Effector CD8-positive, alpha-beta T cell (primary cell): ENCODE measurements around the gene DPP7.
A peak's percentile ranks its signal among the peaks of the same experiment; 100 is the strongest.
"Not testable (repeated sequence)": the region's sequence is repeated elsewhere in the genome, so short reads cannot be mapped to it uniquely, and the experiment has no call there.

Experiments
- DNase-seq: peaks from one replicate; lab custom pipeline; 2025; lab: John Stamatoyannopoulos, UW

The DPP7 gene

DNA sequence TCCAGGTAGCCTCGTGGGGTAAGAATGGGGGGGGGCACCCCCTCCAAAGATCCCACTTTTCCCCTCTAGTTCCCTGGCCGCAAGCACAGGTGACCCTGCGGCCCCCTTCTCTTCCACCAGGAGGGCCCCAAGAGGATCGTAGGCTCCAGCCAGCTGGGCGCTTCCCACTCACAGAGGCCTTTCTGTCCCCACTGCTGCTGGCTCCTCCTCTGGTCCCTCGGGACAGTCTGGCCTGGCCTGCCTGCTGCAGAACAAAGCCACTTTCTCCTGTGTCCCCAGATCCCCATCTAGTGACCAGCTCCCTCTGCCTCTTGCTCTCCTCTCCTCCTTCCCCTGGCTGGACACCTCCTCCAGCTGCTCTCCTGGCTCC is 43.6 kb downstream of the DPP7 start:
- DNase-seq = no peak

DNA sequence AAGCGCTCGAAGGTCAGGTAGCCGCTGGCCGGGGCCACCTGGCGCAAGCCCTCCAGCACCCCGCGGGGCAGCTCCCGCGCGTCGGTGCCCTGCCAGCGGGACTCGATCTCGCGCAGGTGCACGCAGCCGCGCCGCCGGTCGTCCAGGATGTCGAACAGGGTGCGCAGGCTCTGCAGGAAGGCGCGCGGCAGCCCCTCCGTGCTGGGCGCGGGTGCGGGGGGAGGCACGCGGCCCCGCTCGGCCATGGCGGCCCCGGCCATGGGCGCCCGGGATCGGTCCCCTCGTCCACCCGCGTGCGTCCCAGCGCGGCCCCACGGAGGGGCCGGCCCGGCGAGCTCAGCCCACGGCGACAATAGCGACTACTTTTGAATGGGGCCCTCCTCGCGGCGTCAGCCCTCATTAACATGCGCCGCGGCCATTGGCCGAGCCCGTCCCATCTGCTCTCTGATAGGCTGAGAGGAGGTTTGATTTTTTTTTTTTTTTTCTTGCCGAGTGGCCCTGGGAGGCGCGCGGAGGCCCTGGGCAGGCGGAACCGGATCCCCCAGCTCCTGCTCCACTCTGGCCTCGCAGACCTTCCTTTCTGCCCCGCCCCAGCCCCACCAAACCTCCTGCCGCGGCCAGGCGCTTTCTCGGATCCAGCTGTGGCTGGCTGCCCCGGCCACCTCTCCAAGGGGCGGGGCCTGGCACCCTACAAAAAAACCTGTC is 44.2 kb downstream of the DPP7 start, which contains the start of gene SAPCD2:
TSS of gene SAPCD2 (minus strand) at position 357 of the 705 bp plus-strand sequence. CDS start at position 260, 97 bp downstream.
- DNase-seq = peak; percentile 76

DNA sequence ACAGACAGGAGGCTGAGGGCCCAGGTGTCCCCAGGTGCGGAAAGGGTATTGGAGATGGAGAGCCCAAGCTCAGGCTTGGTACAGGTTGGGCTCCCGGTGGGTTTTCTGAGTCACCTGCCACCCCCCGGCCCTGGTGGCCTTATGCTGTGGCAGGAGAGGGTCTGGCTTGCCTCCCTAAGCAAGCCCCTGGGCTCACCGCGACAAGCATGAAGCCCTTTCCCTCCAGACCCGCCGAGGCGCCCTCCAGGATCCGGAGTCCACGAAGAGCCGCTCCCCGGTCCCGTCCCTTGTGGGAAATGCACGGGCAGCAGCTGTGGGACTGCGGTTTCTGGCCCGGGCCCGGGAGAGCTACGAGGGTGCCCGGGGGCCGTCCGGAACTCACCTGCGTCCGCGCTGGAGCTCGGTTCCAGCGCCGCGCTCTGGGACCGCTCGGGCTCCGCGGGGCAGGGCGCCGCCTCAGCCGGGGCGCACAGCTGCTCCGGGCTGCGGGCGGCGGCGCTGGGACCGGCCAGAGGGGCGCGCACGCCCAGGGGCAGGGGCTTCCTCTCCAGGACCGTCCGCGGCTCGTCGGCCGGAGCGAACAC is 44.9 kb downstream of the DPP7 start:
- no peak for DNase-seq

DNA sequence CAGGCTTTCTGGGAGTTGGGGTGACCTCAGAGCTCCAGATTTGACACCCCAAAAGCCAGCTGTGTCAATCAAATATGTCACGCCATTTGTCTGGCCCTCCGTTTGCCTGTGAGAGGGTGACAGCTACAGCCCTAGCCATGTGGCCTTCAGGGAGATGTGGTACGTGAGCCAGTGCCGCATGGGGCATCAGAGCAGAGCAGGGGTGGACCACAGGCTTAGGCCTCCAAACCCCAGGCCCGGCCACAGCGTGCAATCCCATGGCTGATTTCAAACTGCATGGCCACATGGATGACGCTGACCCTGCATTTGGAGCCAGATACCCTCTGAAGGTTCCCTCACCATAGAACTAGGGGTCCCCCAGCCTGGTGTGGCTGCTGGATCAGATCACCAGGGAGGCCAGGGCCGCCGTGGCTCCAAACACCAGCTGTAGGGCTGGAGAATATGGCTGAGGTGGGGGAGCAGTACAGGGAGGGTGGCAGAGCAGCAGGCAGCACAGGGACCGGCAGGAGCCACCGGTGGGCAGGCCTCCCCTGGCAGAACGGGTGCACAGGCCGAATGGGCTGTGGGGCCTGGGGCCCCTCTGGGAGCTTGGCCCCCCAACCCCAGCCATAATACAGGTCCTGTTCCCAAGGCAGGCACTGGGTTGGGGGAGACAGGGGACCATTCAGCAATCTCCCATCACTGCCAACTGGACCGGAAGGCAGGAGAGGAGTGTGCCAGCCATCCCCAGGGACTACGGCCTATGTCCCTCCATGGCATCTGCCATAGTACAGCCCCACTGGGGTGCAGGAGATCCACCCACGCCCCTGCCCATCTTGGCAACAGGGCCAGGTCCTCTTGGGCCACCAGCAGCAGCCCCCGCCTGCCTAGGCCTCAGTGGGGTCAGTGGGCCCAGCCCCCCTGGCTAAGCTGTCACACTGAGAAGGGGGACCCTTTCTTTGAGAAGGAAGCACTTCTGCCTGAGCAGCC is 45.7 kb downstream of the DPP7 start:
- no peak for DNase-seq

DNA sequence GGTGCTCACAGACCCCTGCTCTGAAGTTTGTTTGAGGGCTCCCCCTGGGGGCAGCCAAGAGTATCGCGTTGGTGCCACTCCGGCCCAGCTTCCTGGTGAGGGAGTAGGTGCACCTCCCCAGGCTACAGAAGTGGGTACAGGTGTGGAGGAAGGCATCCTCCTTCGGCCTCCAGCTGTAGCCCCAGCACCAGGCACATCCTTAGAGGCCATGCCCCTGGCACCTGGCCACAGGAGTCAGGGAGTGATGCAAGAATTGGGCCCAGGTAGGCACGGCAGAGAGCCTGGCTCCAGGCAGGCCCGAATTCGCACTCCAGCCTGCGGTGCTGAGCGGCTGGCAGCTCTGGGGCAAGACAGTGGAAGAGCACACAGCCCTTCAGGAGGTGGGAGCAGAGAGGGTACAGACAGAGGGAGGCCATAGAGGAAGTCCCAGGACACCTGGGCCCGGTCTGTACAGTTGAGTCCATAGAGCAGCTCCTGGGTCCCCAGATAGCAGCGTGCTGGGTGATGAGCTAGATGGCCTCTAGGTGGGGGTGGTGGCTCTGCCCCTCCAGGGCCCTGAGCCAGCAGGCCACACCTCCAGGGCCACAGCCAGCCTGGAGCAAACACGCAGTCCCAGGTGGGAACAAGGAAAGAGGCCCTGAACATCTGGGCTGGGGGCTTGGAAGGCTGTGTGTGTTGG is 46.5 kb downstream of the DPP7 start:
- peak; percentile 76 for DNase-seq

DNA sequence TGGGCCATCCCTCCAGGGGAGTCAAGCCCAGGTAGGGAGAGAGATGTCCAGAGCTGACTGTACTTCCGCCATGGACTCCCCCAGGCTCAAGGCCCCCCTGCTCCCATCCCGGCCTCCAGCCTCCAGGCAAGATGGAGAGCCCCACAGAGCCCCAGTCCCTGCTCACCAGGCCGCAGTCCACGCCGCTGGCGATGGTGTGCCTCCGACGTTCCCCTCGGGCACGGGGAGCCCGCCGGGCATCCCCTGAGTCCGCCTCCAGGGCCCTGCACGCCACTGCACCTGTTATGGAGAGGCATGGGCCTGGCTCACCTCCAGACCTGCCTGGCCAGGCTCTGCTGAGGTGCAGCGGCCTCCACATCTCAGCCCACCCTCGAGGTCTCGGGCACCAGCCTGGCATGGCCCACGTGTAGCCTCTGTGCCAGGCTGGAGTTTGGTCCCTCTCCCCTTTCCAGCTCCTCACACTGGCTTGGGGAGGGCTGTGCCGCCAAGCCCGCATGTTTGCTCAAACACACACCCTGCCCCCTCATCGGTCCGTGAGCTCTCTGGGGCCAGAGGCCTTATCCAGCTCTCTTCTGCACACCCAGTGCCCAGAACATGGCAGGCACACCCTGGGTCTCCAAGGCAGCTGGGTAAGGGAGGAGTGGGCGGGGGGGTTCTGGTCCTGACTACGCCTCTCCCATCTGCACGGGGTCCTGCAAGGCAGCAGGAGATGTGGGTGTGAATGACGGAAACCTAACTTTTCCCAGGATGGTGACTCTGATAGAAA is 48.3 kb downstream of the DPP7 start:
- no peak for DNase-seq

DNA sequence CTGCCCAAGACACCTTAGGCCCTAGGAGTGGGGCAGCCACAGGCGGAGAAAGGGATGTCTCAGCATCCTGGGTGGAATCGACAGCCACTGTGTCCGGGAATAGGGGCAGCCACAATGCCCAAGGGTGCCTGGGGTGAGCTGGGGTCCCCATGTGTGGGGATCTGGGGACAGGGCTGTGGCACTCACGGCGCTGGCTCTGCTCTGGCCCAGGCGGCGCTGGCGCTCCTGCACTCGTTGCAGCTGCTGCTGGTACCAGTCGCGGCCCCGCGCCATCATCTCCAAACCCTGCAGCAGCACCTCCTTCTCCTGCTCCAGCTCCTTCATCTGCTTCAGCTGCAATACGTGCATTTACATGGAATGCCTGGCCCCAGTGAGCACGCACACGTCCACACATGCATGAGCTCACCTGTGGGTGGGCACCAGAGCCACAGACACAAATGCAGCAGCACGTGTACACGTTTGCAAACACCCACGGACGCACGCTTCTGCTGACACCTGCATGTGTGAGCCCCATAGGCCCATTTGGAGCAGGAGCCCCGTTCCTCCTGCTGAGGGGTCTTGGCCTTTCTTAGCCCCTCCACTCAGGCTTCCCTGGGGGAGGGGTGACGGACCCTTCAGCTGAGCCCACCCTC is 49.1 kb downstream of the DPP7 start:
- DNase-seq = no peak

DNA sequence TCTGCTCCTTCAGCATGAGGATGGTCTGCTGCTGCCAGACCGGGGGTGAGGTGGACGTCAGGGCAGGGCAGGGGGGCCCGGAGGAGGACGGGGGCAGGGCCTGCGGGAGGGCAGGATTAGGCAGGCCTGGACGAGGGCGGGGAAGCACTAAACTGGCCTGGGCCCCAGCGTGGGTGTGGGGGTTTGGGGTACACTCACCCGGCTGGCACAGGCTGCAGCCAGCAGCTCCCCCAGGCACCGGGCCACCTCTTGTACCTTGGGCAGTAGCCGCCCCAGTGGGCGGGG is 49.7 kb downstream of the DPP7 start:
- DNase-seq = no peak

DNA sequence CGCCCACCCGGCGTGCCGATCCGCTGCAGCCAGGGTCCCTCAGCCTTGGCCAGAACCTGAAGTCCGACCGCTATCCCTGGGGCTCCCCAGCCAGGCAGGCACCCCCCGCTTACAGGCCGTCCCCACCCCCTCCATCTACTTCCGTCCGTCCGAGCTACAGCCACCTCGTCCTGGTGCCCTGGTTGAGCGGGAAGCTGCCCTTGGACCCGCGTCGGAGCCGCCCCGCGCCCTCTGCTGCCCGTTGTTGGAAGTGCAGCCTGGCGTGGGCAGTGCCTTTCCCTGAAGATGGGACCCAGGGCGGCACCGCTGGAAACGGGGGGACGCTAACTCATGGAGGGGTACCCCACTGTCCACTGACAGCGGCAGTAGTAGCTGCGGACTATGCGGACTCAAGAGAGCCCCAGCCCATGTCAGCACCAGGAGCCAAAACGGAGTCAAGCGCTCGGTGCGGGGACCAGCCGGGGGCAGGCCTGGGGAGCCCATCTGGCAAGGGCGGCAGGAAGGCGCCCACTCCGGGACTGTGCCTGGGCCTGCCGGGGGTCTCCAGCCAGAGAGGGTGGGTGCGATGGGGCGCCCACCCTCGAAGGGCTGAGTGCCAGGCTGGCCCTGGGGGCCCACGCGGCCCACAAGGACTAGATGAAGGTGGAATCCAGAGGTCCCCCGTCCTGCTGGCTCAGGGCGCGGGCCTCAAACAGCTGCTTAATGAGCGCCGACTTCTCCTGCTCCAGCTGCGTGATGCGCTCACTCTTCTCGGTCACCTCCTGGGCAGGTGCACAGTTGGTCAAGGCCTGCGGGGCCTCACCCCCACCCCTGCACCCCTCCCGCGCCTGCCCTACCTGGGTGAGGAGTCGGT is 50.3 kb downstream of the DPP7 start:
- peak; percentile 32 for DNase-seq

DNA sequence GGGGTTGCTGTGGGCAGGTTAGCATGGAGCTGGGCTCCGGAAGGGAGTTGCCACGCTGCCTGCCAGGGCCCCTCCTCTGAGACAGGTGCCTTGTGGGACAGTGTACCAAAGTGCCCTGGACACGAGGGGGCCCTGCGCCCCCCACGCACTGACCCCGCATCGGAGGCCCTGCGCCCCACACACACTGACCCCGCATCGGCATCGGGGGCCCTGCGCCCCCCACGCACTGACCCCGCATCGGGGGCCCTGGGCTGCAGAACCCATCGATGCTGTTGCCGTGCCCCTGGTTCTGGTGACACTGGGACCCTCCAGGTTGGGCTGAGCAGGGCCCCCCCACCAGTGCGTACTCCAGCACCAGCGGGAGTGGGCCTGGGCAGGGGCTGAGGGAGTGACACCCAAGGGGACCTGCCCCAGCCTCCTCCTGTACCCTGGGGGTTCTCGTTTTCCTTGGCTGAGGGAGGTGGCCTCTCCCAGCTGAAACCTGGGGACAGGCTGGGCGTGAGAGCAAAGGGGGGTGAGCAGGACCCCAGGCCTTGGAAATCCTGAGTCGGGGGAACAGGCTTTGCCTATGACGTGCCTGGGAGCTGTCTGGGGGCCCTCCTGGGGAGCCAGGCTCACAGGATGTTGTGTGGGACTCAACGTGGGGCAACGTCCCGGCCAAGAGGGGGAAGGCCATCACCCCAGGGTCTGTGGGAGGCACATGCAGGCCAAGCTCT is 51.1 kb downstream of the DPP7 start:
- no peak for DNase-seq

DNA sequence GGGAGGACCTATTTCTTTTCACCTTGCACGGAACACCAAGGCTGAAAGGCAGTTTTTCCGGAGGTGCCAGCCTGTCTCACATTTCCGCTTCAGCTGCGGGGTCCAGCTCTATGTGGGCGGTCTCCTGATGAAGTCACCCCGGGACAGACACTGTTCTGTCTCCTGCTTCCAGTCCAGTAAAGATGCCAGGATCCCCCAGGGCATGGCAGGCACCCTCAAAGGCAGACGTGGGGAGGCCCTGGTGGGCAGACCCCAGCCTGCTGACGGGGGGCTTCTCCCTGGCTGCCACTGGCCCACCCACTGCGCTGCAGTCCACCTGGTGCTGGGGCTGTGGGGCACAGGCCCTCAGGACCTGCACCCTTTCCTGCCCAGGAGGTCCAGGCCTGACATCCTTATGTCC is 51.7 kb downstream of the DPP7 start:
- DNase-seq = not testable (repeated sequence)

DNA sequence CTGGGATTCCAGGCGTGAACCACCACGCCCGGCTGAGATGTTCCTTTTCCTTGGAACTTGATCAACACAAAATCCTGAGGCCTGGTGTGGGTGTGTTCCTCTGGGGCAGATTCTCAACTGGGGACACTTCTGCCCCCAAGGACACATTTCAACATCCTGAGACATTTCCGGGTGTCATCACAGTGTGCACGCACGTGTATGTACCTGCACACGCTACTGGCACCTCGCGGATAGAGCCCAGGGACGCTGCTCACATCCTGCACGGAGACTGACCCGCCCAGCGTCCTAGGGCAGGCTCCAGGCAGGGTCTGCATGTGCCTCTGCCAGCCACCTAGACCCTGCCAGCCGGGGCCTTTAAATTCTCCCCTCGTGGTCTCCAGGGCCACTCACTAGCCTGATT is 52.1 kb downstream of the DPP7 start:
- no peak for DNase-seq
